HEK293 (cell line): Measurements from ENCODE around the gene BLMH.
A peak's percentile ranks its signal among the peaks of the same experiment; 100 is the strongest.

Experiments
- CTCF ChIA-PET: fragments of 350-600 bp; formaldehyde crosslinking; extraction: SDS; loops from one replicate; lab custom pipeline; 2021; ENCODE audit warnings: antibody characterized with exemption; lab: Yijun Ruan, JAX
- POLR2A ChIA-PET: fragments of 300-600 bp; formaldehyde crosslinking; extraction: SDS; loops from one replicate; lab custom pipeline; 2020; ENCODE audit warnings: antibody characterized with exemption, inconsistent platforms; lab: Yijun Ruan, JAX
- H3K27ac ChIP-seq: fragments of 200-500 bp; sonication (Bioruptor generic); 2 replicates; pipeline ENCODE4 v1.5.1; 2014; ENCODE audit warnings: low read depth, low read length, control low read depth, inconsistent platforms; ENCODE audit errors: extremely low read depth
- H3K36me3 ChIP-seq, 2 experiments: fragments of 200-500 bp in 1 of 2; sonication (Bioruptor generic) in 1 of 2; 1 replicate in 1 of 2; 2 replicates in 1 of 2; pipeline ENCODE4 v1.5.1; 2014 to 2017; ENCODE audit warnings: inconsistent platforms in 2 of 2, low read length in 2 of 2; ENCODE audit not compliant: control insufficient read depth in 2 of 2, insufficient read depth in 1 of 2
- H3K4me1 ChIP-seq: fragments of 200-500 bp; sonication (Bioruptor generic); 2 replicates; pipeline ENCODE4 v1.5.1; 2014; ENCODE audit warnings: mild to moderate bottlenecking, low read length, inconsistent platforms; ENCODE audit not compliant: control insufficient read depth, insufficient read depth
- H3K4me3 ChIP-seq: 2 replicates; pipeline ENCODE4 v1.5.1; 2011; ENCODE audit warnings: low read depth, mild to moderate bottlenecking, control low read depth, low read length, moderate library complexity
- H3K9me3 ChIP-seq: fragments of 200-500 bp; sonication (Bioruptor generic); 2 replicates; pipeline ENCODE4 v1.5.1; 2014; ENCODE audit warnings: low read depth, low read length, inconsistent platforms; ENCODE audit not compliant: control insufficient read depth, insufficient read depth
- OSR2 ChIP-seq: fragments of 450-650 bp; formaldehyde crosslinking; IDR thresholded peaks from 2 replicates; pipeline ENCODE4 v1.5.1; 2016; ENCODE audit warnings: missing biosample characterization, missing genetic modification characterization
- SALL2 ChIP-seq: fragments of 450-650 bp; formaldehyde crosslinking; IDR thresholded peaks from 2 replicates; pipeline ENCODE4 v1.5.0; 2017; ENCODE audit warnings: missing biosample characterization, mild to moderate bottlenecking, missing genetic modification characterization, borderline replicate concordance
- ZNF155 ChIP-seq: fragments of 450-650 bp; formaldehyde crosslinking; IDR thresholded peaks from 2 replicates; pipeline ENCODE4 v1.5.1; 2016; ENCODE audit warnings: missing biosample characterization, missing genetic modification characterization
- ZNF157 ChIP-seq: fragments of 450-650 bp; formaldehyde crosslinking; IDR thresholded peaks from 2 replicates; pipeline ENCODE4 v1.5.1; 2016; ENCODE audit warnings: missing biosample characterization, missing genetic modification characterization
- ZNF174 ChIP-seq: fragments of 450-650 bp; formaldehyde crosslinking; IDR thresholded peaks from 2 replicates; pipeline ENCODE4 v1.5.0; 2017; ENCODE audit warnings: missing biosample characterization, mild to moderate bottlenecking, missing genetic modification characterization
- ZNF211 ChIP-seq: fragments of 450-650 bp; formaldehyde crosslinking; IDR thresholded peaks from 2 replicates; pipeline ENCODE4 v1.5.1; 2016; ENCODE audit warnings: low read depth, missing biosample characterization, missing genetic modification characterization
- ZNF248 ChIP-seq: fragments of 450-650 bp; formaldehyde crosslinking; IDR thresholded peaks from 2 replicates; pipeline ENCODE4 v1.5.1; 2017; ENCODE audit warnings: missing biosample characterization, missing genetic modification characterization
- ZNF391 ChIP-seq: fragments of 450-650 bp; formaldehyde crosslinking; IDR thresholded peaks from 2 replicates; pipeline ENCODE4 v1.5.1; 2016; ENCODE audit warnings: low read depth, missing biosample characterization, missing genetic modification characterization, borderline replicate concordance
- ZNF433 ChIP-seq: fragments of 450-650 bp; formaldehyde crosslinking; IDR thresholded peaks from 2 replicates; pipeline ENCODE4 v1.5.1; 2016; ENCODE audit warnings: missing biosample characterization, missing genetic modification characterization, low read depth
- ZNF530 ChIP-seq: fragments of 450-650 bp; formaldehyde crosslinking; IDR thresholded peaks from 2 replicates; pipeline ENCODE4 v1.5.1; 2016; ENCODE audit warnings: low read depth, missing biosample characterization, missing genetic modification characterization
- ZNF561 ChIP-seq: fragments of 450-650 bp; IDR thresholded peaks from 2 replicates; pipeline ENCODE4 v1.5.1; 2018; ENCODE audit warnings: missing biosample characterization, missing genetic modification characterization, borderline replicate concordance
- ZNF654 ChIP-seq: fragments of 450-650 bp; formaldehyde crosslinking; IDR thresholded peaks from 2 replicates; pipeline ENCODE4 v1.5.1; 2016; ENCODE audit warnings: low read depth, missing biosample characterization, missing genetic modification characterization
- ZXDB ChIP-seq: fragments of 450-650 bp; formaldehyde crosslinking; IDR thresholded peaks from 2 replicates; pipeline ENCODE4 v1.5.1; 2016; ENCODE audit warnings: missing biosample characterization, missing genetic modification characterization
- TF ChIP-seq, protein P1 (sequence below): fragments of 450-650 bp; formaldehyde crosslinking; IDR thresholded peaks from 2 replicates; pipeline ENCODE4 v1.5.1; 2016; ENCODE audit warnings: missing biosample characterization, missing genetic modification characterization
- TF ChIP-seq, protein P2 (sequence below): fragments of 450-650 bp; formaldehyde crosslinking; IDR thresholded peaks from 2 replicates; pipeline ENCODE4 v1.5.1; 2017; ENCODE audit warnings: missing biosample characterization, missing genetic modification characterization
- TF ChIP-seq, protein P3 (sequence below): fragments of 450-650 bp; formaldehyde crosslinking; IDR thresholded peaks from 2 replicates; pipeline ENCODE4 v1.5.1; 2016; ENCODE audit warnings: missing biosample characterization, missing genetic modification characterization
- TF ChIP-seq, protein P4 (sequence below): fragments of 450-650 bp; formaldehyde crosslinking; optimal IDR thresholded peaks from 2 replicates; pipeline ENCODE3; 2016; ENCODE audit warnings: missing biosample characterization, mild to moderate bottlenecking, missing genetic modification characterization
- TF ChIP-seq, protein P5 (sequence below): fragments of 450-650 bp; formaldehyde crosslinking; IDR thresholded peaks from 2 replicates; pipeline ENCODE4 v1.5.1; 2016; ENCODE audit warnings: missing biosample characterization, missing genetic modification characterization
- TF ChIP-seq, protein P6 (sequence below): fragments of 450-650 bp; formaldehyde crosslinking; IDR thresholded peaks from 2 replicates; pipeline ENCODE4 v1.5.1; 2017; ENCODE audit warnings: missing biosample characterization, missing genetic modification characterization
- TF ChIP-seq, protein P7 (sequence below): fragments of 450-650 bp; formaldehyde crosslinking; IDR thresholded peaks from 2 replicates; pipeline ENCODE4 v1.5.1; 2016; ENCODE audit warnings: missing biosample characterization, missing genetic modification characterization

The BLMH gene

DNA sequence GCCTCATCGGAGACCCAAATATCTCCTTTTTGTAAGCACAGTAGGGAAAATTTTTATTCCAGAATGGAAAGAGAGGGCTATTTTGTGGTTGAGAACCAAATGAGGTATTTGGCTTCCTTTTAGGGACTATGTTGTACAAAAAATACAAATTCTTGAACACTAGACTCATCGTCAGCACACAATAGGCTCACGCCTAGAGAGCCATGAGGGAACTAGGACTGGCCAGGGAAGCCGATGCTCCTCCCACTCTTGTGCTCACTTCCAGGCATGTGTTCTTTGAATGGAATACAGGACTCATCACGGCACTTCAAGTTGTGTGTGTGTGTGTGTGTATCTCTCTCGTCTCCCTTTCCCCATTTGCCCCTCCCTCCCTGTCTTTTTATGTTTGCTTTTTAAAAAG is 17.8 kb upstream of the BLMH start:
- POLR2A ChIA-PET, result no interaction called here
- CTCF ChIA-PET, result no interaction called here
- no peaks in the 10 kb centered on the region for H3K4me1 ChIP-seq
- H3K9me3 ChIP-seq, result no peaks in the 10 kb centered on the region
- no peak overlapping the region for H3K27ac ChIP-seq
- H3K36me3 ChIP-seq, result no peaks in the 10 kb centered on the region
- H3K4me3 ChIP-seq, result no peak overlapping the region
- TF ChIP-seq, protein P1, sequence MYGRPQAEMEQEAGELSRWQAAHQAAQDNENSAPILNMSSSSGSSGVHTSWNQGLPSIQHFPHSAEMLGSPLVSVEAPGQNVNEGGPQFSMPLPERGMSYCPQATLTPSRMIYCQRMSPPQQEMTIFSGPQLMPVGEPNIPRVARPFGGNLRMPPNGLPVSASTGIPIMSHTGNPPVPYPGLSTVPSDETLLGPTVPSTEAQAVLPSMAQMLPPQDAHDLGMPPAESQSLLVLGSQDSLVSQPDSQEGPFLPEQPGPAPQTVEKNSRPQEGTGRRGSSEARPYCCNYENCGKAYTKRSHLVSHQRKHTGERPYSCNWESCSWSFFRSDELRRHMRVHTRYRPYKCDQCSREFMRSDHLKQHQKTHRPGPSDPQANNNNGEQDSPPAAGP, result no peak
- TF ChIP-seq ZNF211 (no peak), ZNF155 (tag by site-specific recombination) (no peak), OSR2 (tag by site-specific recombination) (no peak), ZNF561 (tag by site-specific recombination) (no peak), ZXDB (tag by site-specific recombination) (no peak), ZNF174 (no peak), ZNF248 (no peak), SALL2 (no peak), ZNF654 (tag by site-specific recombination) (no peak), ZNF157 (tag by site-specific recombination) (no peak), ZNF433 (no peak), ZNF391 (no peak), ZNF530 (tag by site-specific recombination) (no peak)
- TF ChIP-seq, protein P2, sequence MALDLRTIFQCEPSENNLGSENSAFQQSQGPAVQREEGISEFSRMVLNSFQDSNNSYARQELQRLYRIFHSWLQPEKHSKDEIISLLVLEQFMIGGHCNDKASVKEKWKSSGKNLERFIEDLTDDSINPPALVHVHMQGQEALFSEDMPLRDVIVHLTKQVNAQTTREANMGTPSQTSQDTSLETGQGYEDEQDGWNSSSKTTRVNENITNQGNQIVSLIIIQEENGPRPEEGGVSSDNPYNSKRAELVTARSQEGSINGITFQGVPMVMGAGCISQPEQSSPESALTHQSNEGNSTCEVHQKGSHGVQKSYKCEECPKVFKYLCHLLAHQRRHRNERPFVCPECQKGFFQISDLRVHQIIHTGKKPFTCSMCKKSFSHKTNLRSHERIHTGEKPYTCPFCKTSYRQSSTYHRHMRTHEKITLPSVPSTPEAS (tag by site-specific recombination), result no peak
- TF ChIP-seq, protein P3, sequence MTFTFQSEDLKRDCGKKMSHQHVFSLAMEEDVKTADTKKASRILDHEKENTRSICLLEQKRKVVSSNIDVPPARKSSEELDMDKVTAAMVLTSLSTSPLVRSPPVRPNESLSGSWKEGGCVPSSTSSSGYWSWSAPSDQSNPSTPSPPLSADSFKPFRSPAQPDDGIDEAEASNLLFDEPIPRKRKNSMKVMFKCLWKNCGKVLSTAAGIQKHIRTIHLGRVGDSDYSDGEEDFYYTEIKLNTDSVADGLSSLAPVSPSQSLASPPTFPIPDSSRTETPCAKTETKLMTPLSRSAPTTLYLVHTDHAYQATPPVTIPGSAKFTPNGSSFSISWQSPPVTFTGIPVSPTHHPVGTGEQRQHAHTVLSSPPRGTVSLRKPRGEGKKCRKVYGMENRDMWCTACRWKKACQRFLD (tag by site-specific recombination), result no peak
- TF ChIP-seq, protein P4, sequence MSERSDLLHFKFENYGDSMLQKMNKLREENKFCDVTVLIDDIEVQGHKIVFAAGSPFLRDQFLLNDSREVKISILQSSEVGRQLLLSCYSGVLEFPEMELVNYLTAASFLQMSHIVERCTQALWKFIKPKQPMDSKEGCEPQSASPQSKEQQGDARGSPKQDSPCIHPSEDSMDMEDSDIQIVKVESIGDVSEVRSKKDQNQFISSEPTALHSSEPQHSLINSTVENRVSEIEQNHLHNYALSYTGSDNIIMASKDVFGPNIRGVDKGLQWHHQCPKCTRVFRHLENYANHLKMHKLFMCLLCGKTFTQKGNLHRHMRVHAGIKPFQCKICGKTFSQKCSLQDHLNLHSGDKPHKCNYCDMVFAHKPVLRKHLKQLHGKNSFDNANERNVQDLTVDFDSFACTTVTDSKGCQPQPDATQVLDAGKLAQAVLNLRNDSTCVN (tag by site-specific recombination), result no peak
- TF ChIP-seq, protein P5, sequence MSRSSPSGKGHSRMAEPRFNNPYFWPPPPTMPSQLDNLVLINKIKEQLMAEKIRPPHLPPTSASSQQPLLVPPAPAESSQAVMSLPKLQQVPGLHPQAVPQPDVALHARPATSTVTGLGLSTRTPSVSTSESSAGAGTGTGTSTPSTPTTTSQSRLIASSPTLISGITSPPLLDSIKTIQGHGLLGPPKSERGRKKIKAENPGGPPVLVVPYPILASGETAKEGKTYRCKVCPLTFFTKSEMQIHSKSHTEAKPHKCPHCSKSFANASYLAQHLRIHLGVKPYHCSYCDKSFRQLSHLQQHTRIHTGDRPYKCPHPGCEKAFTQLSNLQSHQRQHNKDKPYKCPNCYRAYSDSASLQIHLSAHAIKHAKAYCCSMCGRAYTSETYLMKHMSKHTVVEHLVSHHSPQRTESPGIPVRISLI (tag by site-specific recombination), result no peak

DNA sequence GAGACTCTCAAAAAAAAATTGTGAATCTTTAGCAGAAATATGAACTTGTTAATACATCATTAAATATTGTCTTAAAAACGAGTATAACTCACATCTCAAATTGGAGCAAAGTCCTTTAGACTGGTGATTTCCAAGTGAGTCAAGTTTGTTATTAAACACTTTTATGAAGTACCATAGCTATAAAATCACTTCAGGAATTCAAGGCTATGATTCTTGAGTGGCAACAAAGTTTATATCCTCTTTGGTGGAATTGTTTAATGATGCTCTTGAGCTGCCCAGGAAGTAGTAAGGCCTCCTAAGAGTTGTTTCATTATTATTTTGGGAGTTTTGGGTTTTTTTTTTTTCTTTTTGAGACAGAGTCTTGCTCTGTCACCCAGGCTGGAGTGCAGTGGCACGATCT is 16.7 kb upstream of the BLMH start:
- ChIA-PET POLR2A (no interaction called here), CTCF (interaction anchor here (0.6 to 0.7 kb wide), 2 partner anchors 18 to 204 kb away, joined by 3 read pairs; no protein-coding TSS in a partner anchor)
- Histone ChIP-seq H3K4me3 (no peak overlapping the region), H3K36me3 (no peaks in the 10 kb centered on the region), H3K4me1 (no peaks in the 10 kb centered on the region), H3K27ac (no peak overlapping the region), H3K9me3 (no peaks in the 10 kb centered on the region)
- TF ChIP-seq, protein P6, sequence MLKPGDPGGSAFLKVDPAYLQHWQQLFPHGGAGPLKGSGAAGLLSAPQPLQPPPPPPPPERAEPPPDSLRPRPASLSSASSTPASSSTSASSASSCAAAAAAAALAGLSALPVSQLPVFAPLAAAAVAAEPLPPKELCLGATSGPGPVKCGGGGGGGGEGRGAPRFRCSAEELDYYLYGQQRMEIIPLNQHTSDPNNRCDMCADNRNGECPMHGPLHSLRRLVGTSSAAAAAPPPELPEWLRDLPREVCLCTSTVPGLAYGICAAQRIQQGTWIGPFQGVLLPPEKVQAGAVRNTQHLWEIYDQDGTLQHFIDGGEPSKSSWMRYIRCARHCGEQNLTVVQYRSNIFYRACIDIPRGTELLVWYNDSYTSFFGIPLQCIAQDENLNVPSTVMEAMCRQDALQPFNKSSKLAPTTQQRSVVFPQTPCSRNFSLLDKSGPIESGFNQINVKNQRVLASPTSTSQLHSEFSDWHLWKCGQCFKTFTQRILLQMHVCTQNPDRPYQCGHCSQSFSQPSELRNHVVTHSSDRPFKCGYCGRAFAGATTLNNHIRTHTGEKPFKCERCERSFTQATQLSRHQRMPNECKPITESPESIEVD (tag by site-specific recombination), result peak; percentile 23; the same call in 1 of the 2 replicates
- TF ChIP-seq, protein P7, sequence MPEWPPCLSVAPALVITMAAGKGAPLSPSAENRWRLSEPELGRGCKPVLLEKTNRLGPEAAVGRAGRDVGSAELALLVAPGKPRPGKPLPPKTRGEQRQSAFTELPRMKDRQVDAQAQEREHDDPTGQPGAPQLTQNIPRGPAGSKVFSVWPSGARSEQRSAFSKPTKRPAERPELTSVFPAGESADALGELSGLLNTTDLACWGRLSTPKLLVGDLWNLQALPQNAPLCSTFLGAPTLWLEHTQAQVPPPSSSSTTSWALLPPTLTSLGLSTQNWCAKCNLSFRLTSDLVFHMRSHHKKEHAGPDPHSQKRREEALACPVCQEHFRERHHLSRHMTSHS, result no peak
